ENCODE results near the gene SORCS2. TPM values are rescaled to one million over a fixed set of nuclear protein-coding genes. Genes with fewer than 3 reads are reported as not detected.

SORCS2 gene
- total and polyA plus RNA-seq, 12 donors = 0.25 to 5.4 (median 2.2) TPM

GRCh38 chr4:7470111-7470510 lies 277.8 kb downstream of the SORCS2 start:
- intact Hi-C loops (cut with DNase I) = no loop called here
- no peak overlapping the region for H3K4me3 ChIP-seq
- DNase-seq (no peak), ATAC-seq (no peak)
- no peaks in the 10 kb centered on the region for H3K4me1 ChIP-seq
- no peak for TF ChIP-seq CTCF (IDR thresholded peaks at IDR 0.05)
- no peak overlapping the region for H3K27ac ChIP-seq
- H3K9me3 ChIP-seq = peaks cover 0 to 15% (median 0%) of the 10 kb centered on the region in 11 donors
- peaks cover 0 to 19% (median 10%) of the 10 kb centered on the region in 7 donors for H3K27me3 ChIP-seq
- no peaks in the 10 kb centered on the region for H3K36me3 ChIP-seq
- WGBS, 2 donors = 86 to 89% methylated on average over 3 of the region's 3 CpGs

GRCh38 chr4:7470522-7471128 lies 278.3 kb downstream of the SORCS2 start:
- no peak for ATAC-seq
- WGBS, 2 donors = 84 to 92% methylated on average over 8 of the region's 8 CpGs
- TF ChIP-seq CTCF (IDR thresholded peaks at IDR 0.05) = no peak
- H3K27me3 ChIP-seq = peaks cover 0 to 19% (median 10%) of the 10 kb centered on the region in 7 donors
- no peak overlapping the region for H3K4me3 ChIP-seq
- intact Hi-C loops (cut with DNase I) = no loop called here
- H3K9me3 ChIP-seq = peaks cover 0 to 12% (median 0%) of the 10 kb centered on the region in 11 donors
- H3K4me1 ChIP-seq = no peaks in the 10 kb centered on the region
- no peaks in the 10 kb centered on the region for H3K36me3 ChIP-seq
- H3K27ac ChIP-seq = no peak overlapping the region
- DNase-seq = no peak

- peaks cover 0 to 19% (median 10%) of the 10 kb centered on the region in 7 donors for H3K27me3 ChIP-seq
- H3K4me3 ChIP-seq = no peak overlapping the region
- H3K4me1 ChIP-seq = no peaks in the 10 kb centered on the region
- H3K9me3 ChIP-seq = no peaks in the 10 kb centered on the region
- 46 to 51% methylated on average over 19 of the region's 19 CpGs for WGBS, 2 donors
- TF ChIP-seq CTCF (IDR thresholded peaks at IDR 0.05) = no peak
- intact Hi-C loops (cut with DNase I) = no loop called here
- ATAC-seq (no peak), DNase-seq (no peak)
- no peaks in the 10 kb centered on the region for H3K36me3 ChIP-seq
- no peak overlapping the region for H3K27ac ChIP-seq
Measured at GRCh38 chr4:7472442-7473013, 280.2 kb downstream of the SORCS2 start.

- H3K4me3 ChIP-seq = no peak overlapping the region
- intact Hi-C loops (cut with DNase I) = no loop called here
- peaks cover 0 to 19% (median 10%) of the 10 kb centered on the region in 7 donors for H3K27me3 ChIP-seq
- 71 to 79% methylated on average over 10 of the region's 10 CpGs for WGBS, 2 donors
- H3K36me3 ChIP-seq = no peaks in the 10 kb centered on the region
- H3K4me1 ChIP-seq = no peaks in the 10 kb centered on the region
- ATAC-seq (no peak), DNase-seq (no peak)
- no peaks in the 10 kb centered on the region for H3K9me3 ChIP-seq
- TF ChIP-seq CTCF (IDR thresholded peaks at IDR 0.05) = no peak
- H3K27ac ChIP-seq = no peak overlapping the region
Measured at GRCh38 chr4:7473081-7473480, 280.7 kb downstream of the SORCS2 start.
